DMS153 (cell line): ENCODE results near the gene HOXA9.

ENCODE experiments used
- DNase-seq: peaks from one replicate; lab custom pipeline; 2025; lab: John Stamatoyannopoulos, UW

HOXA9 gene

DNA sequence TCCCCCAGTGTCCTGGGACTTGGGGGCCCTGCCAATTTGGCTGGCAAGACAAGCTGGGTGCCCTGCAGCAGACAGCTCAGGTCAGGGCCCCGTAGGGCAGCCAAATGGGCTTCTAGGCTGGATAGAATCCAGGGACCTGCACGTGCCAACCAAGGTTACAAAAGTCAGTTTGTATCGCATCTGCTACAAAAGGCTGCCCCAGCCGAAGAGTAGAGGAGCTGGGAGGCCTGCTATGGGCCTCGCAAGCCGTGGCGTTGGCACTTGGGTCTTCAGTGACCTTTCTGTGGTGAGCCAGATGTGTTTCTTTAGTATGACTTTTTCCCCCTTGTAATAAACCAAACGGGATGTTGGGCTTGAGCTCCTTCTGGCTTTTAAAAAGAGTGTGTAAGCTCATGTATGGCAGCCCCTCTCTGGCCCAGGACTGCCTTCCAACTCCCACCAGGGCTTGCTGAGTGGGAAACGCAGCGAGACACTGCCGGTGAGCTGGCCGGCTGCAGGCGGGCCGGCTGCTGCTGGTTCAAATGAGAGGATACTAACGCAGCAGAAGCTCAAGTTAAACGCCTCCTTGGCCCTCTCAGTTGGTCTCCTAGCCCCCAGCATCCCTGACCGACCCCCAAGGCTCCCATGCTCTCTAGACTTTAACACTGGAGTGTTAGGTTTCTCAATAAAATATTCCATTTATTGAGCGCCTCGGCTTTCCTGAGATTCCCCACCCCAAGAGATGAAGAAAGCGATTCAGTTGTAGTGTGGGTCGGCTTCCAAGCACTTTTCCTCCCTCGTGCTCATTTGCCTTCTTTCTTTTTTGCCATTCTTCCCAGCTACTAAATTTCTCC is 11.8 kb upstream of the HOXA9 start:
- DNase-seq, result no peak

DNA sequence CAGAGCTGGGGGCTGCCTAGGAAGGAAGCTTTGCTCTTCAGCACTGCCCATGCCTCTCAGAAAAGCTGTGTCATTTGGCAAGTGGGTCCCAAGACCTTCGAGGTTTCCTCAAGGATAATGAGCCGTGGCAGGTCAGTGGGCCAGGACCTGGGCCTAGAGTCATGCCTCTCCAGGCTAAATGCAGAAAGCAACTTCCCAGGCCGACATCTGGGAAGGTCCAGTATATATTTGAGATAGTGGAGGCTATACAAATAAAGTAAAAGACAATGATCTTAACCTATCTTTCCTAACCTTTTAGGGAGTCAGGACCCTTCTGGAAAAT is 11.1 kb upstream of the HOXA9 start:
- DNase-seq, result no peak

- no peak for DNase-seq
These were observed 10.5 kb upstream of the HOXA9 start for GRCh38 chr7:27175626-27176523.

GRCh38 chr7:27174874-27175625 is 9.7 kb upstream of the HOXA9 start:
- no peak for DNase-seq

- DNase-seq, result no peak
These were observed 8.9 kb upstream of the HOXA9 start, which contains the start of gene HOXA10 for GRCh38 chr7:27173956-27174873. Gene HOXA10, minus strand, starts transcription at chr7:27174320. Its CDS starts 14 bp downstream, at chr7:27174306.

- DNase-seq, result peak; percentile 52
These were observed 8.2 kb upstream of the HOXA9 start for GRCh38 chr7:27173511-27173955.

GRCh38 chr7:27172823-27173510 is 7.6 kb upstream of the HOXA9 start:
- peak; percentile 42 for DNase-seq

DNA sequence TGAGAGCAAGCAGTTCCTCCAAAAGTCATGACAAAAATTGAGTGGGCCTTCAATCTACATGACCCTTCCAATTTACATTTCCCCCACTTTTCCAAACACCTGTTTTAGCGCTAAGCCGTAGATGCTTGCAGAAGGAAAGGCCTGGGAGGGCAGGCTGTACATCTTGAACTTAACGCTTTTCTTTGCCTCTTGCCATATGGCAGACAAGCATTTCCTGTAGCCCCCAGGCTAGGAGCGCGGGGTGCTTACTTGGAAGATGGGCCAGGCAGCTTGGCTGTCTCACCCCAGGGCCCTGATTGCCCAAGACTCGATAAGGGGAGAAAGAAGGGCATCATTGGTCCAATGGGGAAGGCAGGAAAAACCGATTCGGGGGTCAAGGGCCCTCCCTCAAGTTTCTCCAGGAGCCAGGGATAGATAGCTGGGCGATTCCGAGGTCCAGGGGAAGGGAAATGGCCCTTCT is 7.0 kb upstream of the HOXA9 start:
- no peak for DNase-seq

DNA sequence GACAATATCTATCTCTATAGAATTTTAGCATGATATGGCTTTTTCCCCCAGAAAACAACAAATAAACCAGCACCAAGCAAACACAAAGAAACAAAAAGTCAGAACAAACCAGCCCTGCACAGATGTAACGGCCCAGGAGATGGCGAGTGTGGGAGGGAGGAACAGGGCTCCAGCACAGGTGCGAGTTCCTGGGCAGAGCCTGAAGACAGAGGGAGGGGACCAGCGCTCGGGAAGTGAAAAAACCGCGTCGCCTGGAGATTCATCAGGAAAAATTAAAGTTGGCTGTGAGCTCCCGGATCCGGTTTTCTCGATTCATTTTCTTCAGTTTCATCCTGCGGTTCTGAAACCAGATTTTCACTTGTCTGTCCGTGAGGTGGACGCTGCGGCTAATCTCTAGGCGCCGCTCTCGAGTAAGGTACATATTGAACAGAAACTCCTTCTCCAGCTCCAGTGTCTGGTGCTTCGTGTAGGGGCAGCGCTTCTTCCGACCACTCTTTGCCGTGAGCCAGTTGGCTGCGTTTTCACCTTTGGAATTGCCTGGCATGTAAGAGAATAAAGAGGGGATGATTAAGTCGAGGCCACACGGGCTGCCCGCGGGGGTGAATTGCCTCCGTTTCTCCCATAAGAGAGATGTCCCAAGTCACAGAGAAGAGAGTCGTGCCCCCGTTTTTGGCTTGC is 6.4 kb upstream of the HOXA9 start:
- DNase-seq, result peak; percentile 68

DNA sequence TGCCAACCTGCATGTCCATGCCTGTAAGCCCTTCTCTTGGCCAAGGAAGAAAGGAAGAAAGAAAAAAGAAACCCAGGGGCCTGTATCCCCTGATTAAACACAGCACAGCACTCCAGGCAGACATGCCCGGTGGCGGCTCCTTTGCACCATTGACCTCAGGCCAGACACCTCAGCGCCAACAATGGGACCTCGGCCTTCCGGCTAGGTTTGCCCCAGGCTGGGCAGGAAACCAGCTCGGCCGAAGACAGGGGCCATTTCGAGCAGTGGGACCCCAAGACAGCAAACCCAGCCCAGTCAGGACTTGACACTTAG is 5.9 kb upstream of the HOXA9 start:
- DNase-seq, result no peak

- no peak for DNase-seq
These were observed 5.3 kb upstream of the HOXA9 start for GRCh38 chr7:27170426-27171324.

DNA sequence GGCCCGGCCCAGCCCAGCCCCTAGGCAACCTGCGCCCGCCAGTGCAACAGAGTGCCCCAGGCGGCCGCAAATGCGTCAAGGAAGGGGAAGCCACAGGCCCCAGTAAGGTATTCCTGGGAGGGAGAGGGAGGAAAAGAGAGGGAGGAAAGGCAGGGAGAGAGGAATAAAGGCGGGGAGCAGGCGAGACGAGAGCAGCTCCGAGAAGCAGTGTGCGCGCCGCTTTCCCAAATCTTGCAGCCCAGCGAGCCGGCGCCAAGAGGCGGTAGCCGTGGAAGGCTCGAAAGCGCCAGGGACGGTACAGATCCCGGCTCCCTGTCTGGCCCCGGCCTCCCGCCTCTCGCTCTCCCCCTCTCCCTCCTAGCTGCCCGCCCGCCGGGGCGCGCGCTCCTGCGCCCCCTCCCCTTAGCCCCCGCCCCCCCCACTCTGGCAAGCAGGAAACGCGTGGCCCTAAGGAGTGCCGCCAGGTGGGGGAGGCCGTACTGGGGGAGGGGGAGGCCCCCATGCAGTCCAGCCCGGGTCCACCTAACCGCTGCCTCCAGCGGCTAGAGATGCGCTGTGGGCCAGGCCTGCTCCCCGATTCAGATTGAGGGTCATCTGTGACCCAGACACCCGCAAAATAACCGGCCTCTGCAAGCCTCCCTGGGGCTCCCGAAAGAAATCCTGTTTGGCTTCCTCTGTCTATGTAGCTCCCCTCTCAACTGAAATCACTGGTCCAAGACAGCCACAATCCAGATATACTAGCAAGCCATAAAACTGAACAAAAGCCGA is 4.5 kb upstream of the HOXA9 start:
- peak; percentile 47 for DNase-seq

- peak; percentile 33 for DNase-seq
These were observed 3.1 kb upstream of the HOXA9 start for GRCh38 chr7:27168265-27168947.

GRCh38 chr7:27167916-27168264 is 2.6 kb upstream of the HOXA9 start:
- no peak for DNase-seq

DNA sequence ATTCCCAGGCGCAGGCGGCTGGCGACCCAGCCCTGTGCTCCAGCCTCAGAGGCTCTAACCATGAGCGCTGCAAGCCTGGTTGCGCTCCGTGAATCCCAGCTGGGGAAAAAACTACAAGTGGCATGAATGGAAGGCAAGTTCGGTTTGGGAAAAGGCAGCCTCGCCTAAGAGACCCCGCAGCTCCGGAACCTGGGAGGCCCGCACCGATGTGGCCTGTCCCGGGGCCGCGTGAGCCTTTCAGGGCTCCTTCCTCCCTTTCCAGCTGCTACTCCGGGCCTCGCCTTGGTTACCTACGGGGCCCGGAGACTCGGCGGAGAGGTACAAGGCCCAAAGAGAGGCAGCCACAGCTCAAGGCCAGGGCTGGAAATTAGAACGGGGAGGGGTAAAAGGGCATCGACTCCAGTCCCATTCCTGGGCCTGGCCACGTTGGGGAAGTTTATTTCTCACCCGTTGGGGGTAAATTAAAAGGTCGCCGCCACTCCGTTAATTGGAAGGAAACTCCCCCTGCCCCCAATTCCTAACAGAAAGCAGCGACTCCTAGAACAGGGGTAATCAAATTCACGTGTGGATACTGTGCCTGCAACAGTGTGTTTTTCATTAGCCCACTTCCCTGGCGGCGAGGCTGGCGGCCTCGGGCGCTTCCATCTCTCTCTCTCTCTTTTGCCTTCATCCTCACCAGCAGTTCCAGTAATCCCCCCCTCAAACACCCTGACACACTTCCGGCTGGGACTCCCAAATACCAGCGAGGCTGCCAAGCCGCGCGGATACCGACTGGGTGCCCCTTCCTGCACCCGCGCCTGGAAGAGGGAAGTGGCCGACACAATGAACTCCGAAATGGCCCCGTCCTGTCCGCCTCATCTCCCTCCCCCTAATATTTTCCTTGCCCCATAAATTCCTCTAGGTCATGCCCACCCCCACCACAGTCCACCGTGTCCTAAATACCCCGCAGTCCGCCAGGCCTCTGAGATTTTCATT is 1.5 kb upstream of the HOXA9 start:
- DNase-seq, result no peak

- no peak for DNase-seq
These were observed 726 bp upstream of the HOXA9 start for GRCh38 chr7:27165996-27166530.
